Activated naive CD4-positive, alpha-beta T cell treated with anti-CD3 and anti-CD28 coated beads, Interleukin-2, amount 50 U/mL, for 72 hours (primary cell): ENCODE measurements around the gene F10. TPM values are rescaled to one million over a fixed set of nuclear protein-coding genes. Genes with fewer than 3 reads are reported as not detected.

Experiments used
- ATAC-seq, 2 donors: fragments of 150-1000 bp; cut with Tn5 transposase; 2 replicates each; pipeline ENCODE4 v1.10.0; 2021; ENCODE audit warnings: mild to moderate bottlenecking in 2 of 2, moderate library complexity in 2 of 2
- DNase-seq, 2 donors: peaks; one replicate each; pipeline ENCODE4 v3.0.0; 2021 to 2022; ENCODE audit warnings: low spot score in 2 of 2
- H3K27ac Mint-ChIP-seq, 2 donors: one replicate each; pipeline ENCODE4 v1.8.0; 2022; ENCODE audit warnings: mild to moderate bottlenecking in 2 of 2, mixed read lengths in 2 of 2
- H3K36me3 Mint-ChIP-seq, 2 donors: one replicate each; pipeline ENCODE4 v1.8.0; 2022; ENCODE audit warnings: mixed read lengths in 2 of 2
- H3K9me3 Mint-ChIP-seq, 2 donors: one replicate each; pipeline ENCODE4 v1.8.0; 2022; ENCODE audit warnings: mixed read lengths in 2 of 2
- total RNA-seq, 2 donors: library from RNA; stranded (reverse); gene quantifications; one replicate each; pipeline ENCODE4 v1.2.3, GENCODE V29; 2022

Gene F10
- total RNA-seq, 2 donors from 2014 or later: not detected

DNA sequence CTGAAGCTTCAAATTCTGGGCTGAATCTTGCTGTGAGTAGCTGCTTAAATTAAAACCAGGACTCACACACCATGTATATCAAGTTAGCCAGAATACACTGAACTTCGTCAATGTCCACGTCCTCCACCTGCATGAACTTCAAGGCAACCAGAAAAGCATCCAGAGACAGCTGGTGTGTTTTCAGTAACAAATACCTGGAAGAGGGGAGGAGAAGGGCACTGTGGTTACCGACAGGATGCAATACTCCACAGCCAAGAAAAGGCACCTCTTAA is 56.2 kb downstream of the F10 start:
- ATAC-seq: no peak
- no peaks in the 10 kb centered on the region for H3K9me3 Mint-ChIP-seq
- no peak overlapping the region for H3K27ac Mint-ChIP-seq
- no peak for DNase-seq
- H3K36me3 Mint-ChIP-seq: peaks cover 18 to 40% of the 10 kb centered on the region in 2 donors

DNA sequence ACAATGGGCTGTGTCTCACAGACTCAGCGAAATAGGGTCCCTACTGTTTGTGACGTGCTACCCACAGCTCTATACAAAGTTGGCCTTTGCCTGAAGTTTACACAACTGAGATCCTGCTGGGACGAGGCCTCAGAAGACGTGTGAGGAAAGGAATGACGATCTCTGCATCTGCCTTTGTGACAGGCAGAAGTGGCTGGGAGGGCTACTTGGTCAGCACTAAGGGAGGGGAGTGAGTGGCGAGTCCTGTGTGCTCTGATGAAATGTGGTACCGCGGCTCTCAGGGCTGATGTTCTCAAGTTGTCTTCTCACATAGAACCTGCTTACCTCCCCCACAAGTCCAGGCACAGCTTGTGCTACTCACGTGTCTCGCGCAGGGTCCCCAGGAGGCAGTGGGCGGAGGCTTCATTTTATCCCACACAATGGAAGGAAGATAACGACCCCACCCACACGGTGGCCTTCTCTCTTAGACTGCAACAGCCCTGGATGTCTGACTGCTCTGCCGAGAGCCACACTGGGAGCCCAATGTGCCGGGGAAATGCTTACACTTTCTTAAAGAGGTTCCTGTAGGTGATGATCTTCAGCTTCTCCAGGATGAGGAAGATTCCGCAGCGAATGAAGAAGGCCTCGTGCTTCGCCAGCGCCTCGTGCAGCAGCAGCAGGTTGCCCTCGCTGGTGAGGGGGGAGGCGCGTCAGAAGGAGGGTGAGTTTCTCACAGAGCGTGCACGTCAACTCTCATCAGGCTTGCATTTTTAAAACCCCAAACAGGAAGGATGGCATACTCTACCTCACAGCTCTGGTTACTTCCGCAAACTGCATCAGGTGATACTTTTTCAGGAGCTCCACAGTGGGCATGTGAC is 57.0 kb downstream of the F10 start:
- no peak overlapping the region for H3K27ac Mint-ChIP-seq
- DNase-seq (no peak), ATAC-seq (no peak)
- H3K9me3 Mint-ChIP-seq: no peaks in the 10 kb centered on the region
- H3K36me3 Mint-ChIP-seq: peaks cover 18 to 40% of the 10 kb centered on the region in 2 donors

DNA sequence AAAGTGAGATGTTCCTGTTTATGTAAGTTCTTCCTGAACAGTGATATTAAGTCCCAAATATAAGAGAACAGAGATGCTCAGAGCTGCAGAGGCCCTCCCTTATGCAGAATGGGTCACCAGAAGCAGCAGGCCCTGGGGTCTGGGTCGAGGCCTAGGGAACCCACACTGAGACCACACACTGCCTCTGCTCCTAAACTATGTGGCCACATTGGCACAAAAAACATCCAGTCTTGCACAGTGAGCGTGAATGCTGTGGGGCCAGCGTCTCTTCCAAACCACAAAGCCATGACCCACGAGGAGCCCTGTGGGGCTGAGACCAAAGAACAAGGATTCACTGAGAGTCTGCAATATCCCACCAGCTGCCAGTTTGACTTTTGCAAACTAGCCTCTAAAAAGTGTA is 59.4 kb downstream of the F10 start:
- Mint-ChIP-seq H3K36me3 (peaks cover 23 to 25% of the 10 kb centered on the region in 2 donors), H3K27ac (peak overlapping the region; percentile 14 to 46), H3K9me3 (no peaks in the 10 kb centered on the region)
- no peak for ATAC-seq
- DNase-seq: no peak

- Mint-ChIP-seq H3K9me3 (no peaks in the 10 kb centered on the region), H3K27ac (peak overlapping the region in 1 of 2 donors; percentile 50), H3K36me3 (peaks cover 24 to 41% of the 10 kb centered on the region in 2 donors)
- DNase-seq (no peak), ATAC-seq (no peak)
Observed at GRCh38 chr13:113183450-113184129, 61.0 kb downstream of the F10 start.

DNA sequence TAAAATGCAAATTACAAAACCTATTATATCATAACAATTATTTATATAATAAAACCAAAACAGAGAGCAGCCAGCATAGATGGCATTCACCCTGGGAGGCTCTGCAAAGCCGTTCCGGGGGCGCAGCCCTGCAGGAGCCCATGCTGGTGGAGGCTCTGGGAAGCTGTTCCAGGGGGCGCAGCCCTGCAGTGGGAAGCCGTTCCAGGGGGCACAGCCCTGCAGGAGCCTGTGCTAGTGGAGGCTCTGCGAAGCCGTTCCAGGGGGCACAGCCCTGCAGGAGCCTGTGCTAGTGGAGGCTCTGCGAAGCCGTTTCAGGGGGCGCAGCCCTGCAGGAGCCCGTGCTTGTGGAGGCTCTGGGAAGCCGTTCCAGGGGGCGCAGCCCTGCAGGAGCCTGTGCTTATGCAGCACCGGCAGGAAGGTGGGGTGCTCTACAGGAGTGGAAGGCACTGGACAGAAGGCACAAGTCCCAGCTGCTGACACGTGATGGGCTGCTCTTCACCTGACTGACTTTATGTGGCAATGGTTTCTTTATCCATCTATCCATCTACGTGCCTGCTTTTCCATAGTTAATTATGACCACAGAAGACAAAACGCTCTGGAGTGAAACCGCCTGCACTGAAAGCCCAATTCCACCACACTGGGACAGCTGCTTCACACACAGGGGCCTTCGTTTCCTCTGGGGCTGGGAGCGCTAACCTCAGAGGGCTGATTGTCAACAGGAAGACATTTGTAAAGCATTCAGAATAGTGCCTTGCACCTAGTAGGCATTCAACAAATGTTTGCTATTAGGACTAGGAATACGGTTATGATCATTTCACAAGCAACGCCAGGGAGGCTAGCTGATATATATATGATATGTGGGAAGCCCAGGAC is 62.2 kb downstream of the F10 start:
- peak overlapping the region in 1 of 2 donors; percentile 87 for H3K27ac Mint-ChIP-seq
- ATAC-seq (no peak), DNase-seq (no peak)

GRCh38 chr13:113186061-113186900 is 63.7 kb downstream of the F10 start:
- Mint-ChIP-seq H3K36me3 (peaks cover 18 to 49% of the 10 kb centered on the region in 2 donors), H3K9me3 (peaks cover 0 to 6% of the 10 kb centered on the region in 2 donors), H3K27ac (peak overlapping the region; percentile 9 to 85)
- ATAC-seq (peak in 1 of 2 donors; percentile 71), DNase-seq (no peak)

More for the DNA sequence above, 62.2 kb downstream of the F10 start:
- Mint-ChIP-seq H3K36me3 (peaks cover 27 to 50% of the 10 kb centered on the region in 2 donors), H3K9me3 (peaks cover 0 to 6% of the 10 kb centered on the region in 2 donors)

- H3K36me3 Mint-ChIP-seq: peaks cover 18 to 49% of the 10 kb centered on the region in 2 donors
- DNase-seq (peak; percentile 53 to 68), ATAC-seq (peak; percentile 91 to 99)
- peak overlapping the region; percentile 48 to 85 for H3K27ac Mint-ChIP-seq
- peaks cover 0 to 6% of the 10 kb centered on the region in 2 donors for H3K9me3 Mint-ChIP-seq
Observed at GRCh38 chr13:113187263-113187669, 64.7 kb downstream of the F10 start.

DNA sequence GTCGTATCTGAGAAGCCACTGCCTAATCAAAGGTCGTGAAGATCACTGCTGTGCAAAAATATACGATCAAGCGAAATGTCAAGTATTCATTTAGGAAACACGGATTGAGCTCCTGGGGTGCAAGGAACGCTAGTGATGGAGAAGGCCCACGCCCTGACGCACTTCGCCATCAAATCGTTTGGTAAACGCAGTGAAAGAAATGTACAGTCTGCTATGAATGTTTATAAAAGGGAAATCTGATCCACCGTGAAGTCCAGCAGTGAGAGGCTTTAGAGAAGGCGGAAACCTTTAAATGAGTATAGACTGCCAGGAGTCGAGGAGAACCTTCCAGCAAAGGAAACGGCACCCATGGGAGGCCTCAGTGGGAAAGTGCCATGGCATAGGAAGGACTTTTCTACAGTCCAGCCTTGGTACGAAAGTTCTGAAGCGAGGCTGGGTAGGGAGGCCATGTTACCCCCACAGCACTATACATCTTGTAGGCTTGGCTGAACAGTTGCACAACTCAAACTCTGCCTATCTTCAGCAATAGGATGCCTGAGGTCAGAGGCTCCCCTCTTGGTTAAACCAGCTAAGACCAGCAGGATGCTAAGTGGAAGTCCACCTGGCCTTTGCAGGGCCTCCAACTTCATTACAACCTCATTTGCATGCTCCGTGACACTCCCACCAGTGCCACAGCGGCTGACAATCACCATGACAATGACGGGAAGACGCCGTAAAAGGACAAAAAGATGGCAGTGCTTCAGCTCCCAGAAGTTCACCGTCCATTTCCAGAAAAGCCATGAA is 65.5 kb downstream of the F10 start:
- ATAC-seq (no peak), DNase-seq (no peak)
- Mint-ChIP-seq H3K36me3 (peaks cover 18 to 49% of the 10 kb centered on the region in 2 donors), H3K9me3 (peaks cover 0 to 6% of the 10 kb centered on the region in 2 donors), H3K27ac (peak overlapping the region; percentile 45 to 77)

DNA sequence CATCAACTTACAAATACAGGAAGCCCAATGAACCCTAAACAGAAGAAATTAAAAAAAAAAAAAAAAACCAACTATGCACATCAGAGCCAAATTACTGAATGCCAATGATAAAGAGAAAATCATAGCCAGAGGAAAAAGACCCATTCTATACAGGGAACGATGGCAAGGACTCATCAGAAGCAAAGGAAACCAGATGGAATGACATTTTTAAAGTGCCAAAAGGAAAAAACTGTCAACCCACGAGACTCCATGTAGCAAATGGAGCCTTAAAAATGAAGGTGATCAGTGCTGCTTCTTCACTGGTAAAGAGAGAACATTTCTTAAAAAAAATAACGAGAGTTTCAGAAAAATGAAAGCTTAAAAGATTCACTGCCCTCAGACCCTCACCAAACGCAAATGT is 67.6 kb downstream of the F10 start:
- no peak for ATAC-seq
- no peak overlapping the region for H3K27ac Mint-ChIP-seq
- peaks cover 0 to 6% of the 10 kb centered on the region in 2 donors for H3K9me3 Mint-ChIP-seq
- H3K36me3 Mint-ChIP-seq: peaks cover 18 to 45% of the 10 kb centered on the region in 2 donors
- DNase-seq: no peak

- Mint-ChIP-seq H3K27ac (no peak overlapping the region), H3K9me3 (peaks cover 0 to 6% of the 10 kb centered on the region in 2 donors), H3K36me3 (peaks cover 18 to 32% of the 10 kb centered on the region in 2 donors)
- DNase-seq: no peak
- no peak for ATAC-seq
Observed at GRCh38 chr13:113192279-113192678, 69.7 kb downstream of the F10 start.

GRCh38 chr13:113192902-113193301 is 70.3 kb downstream of the F10 start:
- H3K27ac Mint-ChIP-seq: peak overlapping the region in 1 of 2 donors; percentile 60
- ATAC-seq (no peak), DNase-seq (no peak)
- H3K9me3 Mint-ChIP-seq: peaks cover 0 to 6% of the 10 kb centered on the region in 2 donors
- H3K36me3 Mint-ChIP-seq: peaks cover 16 to 26% of the 10 kb centered on the region in 2 donors

DNA sequence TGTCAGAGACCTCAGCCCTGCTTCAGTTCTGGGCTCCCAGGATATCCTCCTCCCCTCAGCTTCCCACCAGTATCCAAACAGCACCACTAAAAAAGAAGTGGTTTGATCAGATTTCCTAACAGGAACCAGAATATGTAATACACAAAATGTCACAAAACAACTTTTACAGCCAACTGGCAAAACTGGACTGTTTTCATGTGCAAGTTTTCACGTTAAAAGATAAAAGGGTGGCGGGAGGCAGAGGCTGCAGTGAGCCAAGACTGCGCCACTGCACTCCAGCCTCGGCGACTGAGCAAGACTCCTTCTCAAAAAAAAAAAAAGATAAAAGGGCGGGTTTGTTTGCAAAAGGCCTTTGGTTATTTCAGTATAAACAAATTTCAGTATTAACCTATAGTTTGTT is 72.8 kb downstream of the F10 start:
- Mint-ChIP-seq H3K9me3 (no peaks in the 10 kb centered on the region), H3K36me3 (peaks cover 0 to 2% of the 10 kb centered on the region in 2 donors), H3K27ac (no peak overlapping the region)
- no peak for ATAC-seq
- no peak for DNase-seq

DNA sequence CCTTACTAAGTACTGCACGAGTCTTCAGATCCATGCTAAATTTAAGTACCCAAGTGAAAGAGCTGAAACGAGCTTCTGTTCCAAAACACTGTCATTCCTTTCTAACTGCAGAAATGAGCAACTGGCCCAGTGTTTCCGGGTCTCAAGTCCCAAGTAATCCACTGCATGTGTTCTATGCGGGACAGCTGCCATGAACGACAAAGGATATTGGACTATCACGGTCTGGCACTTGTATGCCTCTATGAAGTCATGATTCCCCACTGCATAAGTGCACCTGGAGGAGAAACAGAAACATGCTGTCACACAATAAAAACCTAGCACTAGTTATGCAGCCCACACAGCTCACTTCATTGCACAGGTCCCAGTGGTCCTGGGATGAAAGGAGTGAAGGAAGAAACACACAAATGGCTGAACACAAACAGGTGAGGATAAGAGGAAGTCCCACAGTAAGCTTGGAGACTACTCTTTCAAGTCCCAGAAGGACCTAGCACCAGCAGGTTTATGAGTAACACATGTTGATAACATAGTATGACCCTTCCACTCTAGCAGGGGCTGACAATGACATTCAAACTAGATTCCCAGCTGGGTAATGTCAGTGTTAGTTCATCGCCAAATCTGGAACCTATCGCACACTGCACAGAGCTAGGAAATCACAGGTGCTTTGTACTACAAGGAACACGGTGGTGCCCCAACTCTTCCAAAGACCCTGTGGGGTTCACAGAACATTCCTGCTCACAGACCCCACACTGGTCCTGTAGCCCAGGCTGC is 74.6 kb downstream of the F10 start:
- H3K36me3 Mint-ChIP-seq: no peaks in the 10 kb centered on the region

More for the DNA sequence above, 74.6 kb downstream of the F10 start:
- no peaks in the 10 kb centered on the region for H3K9me3 Mint-ChIP-seq
- ATAC-seq (no peak), DNase-seq (no peak)
- H3K27ac Mint-ChIP-seq: peak overlapping the region in 1 of 2 donors; percentile 14
